DND-41 (cell line): ENCODE data around the gene SRPRB.

Experiments used
- ATAC-seq: fragments of 200-7000 bp; cut with Tn5 transposase; 3 replicates; pipeline ENCODE4 v1.9.1; 2021; ENCODE audit warnings: low read depth; ENCODE audit not compliant: insufficient read depth
- DNase-seq: peaks from one replicate; pipeline ENCODE4 v3.0.0-alpha.2; 2020
- H2AFZ ChIP-seq: 2 replicates; pipeline ENCODE4 v1.6.0; 2012; ENCODE audit warnings: low read depth, low read length
- H3K27ac ChIP-seq: 2 replicates; pipeline ENCODE4 v1.5.1; 2012; ENCODE audit warnings: low read length, inconsistent platforms
- H3K27me3 ChIP-seq: fragments of 200-600 bp; sonication (generic); 2 replicates; pipeline ENCODE4 v1.6.0; 2012; ENCODE audit warnings: low read length, mild to moderate bottlenecking, inconsistent platforms; ENCODE audit not compliant: insufficient read depth, poor library complexity
- H3K36me3 ChIP-seq: 2 replicates; pipeline ENCODE4 v1.5.1; 2012; ENCODE audit warnings: low read length, inconsistent platforms; ENCODE audit not compliant: insufficient read depth
- H3K4me1 ChIP-seq: 2 replicates; pipeline ENCODE4 v1.5.1; 2012; ENCODE audit warnings: mild to moderate bottlenecking, low read length; ENCODE audit not compliant: insufficient read depth
- H3K4me2 ChIP-seq: 2 replicates; pipeline ENCODE4 v1.6.0; 2012; ENCODE audit warnings: mild to moderate bottlenecking, moderate library complexity, low read length, inconsistent platforms; ENCODE audit not compliant: insufficient read depth
- H3K4me3 ChIP-seq, 2 experiments: fragments of 200-600 bp in 1 of 2; shearing (Covaris generic) in 1 of 2; 2 replicates each; pipeline ENCODE4 v1.5.1; 2012 to 2016; ENCODE audit warnings: inconsistent platforms in 2 of 2, low read length in 2 of 2, mild to moderate bottlenecking in 2 of 2, low read depth in 1 of 2, moderate library complexity in 1 of 2
- H3K79me2 ChIP-seq: 2 replicates; pipeline ENCODE4 v1.6.0; 2012; ENCODE audit warnings: low read length, inconsistent platforms; ENCODE audit not compliant: insufficient read depth
- H3K9ac ChIP-seq: 2 replicates; pipeline ENCODE4 v1.6.0; 2012; ENCODE audit warnings: low read depth, mild to moderate bottlenecking, inconsistent platforms, low read length, moderate library complexity
- H3K9me3 ChIP-seq: 2 replicates; pipeline ENCODE4 v1.5.1; 2012; ENCODE audit warnings: low read length, moderate library complexity, mild to moderate bottlenecking, inconsistent platforms; ENCODE audit not compliant: insufficient read depth, severe bottlenecking
- H4K20me1 ChIP-seq: 2 replicates; pipeline ENCODE4 v1.6.0; 2012; ENCODE audit warnings: low read length; ENCODE audit not compliant: insufficient read depth
- CTCF ChIP-seq: IDR thresholded peaks from 2 replicates; pipeline ENCODE4 v1.5.1; 2012; ENCODE audit warnings: borderline replicate concordance, low read length, moderate library complexity, mild to moderate bottlenecking; ENCODE audit not compliant: poor library complexity, severe bottlenecking; ENCODE audit errors: extremely low read depth
- EZH2 ChIP-seq: IDR thresholded peaks from 3 replicates; pipeline ENCODE4 v1.6.1; 2012; ENCODE audit warnings: borderline replicate concordance, low read depth, mild to moderate bottlenecking, moderate library complexity, low read length, inconsistent platforms; ENCODE audit not compliant: severe bottlenecking

The SRPRB gene

DNA sequence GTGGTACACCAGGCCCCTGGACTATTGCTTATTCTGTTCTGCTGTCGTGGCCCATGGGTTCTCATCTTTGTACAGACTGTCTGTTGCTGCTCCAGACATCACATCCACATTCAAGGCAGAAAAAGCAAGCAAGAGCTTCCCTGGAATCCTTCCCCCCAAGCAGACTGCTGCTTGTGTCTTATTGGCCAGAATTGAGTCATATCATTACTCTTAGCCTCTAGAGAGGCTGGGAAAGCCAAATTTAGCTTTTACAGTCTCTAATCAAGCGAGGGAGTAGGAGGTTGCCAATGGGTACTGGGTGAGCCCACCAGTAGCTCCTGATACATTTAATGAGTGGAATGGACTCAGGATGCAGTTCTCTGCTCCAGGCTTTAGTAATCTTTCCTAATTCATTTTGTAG, 50.7 kb downstream of the SRPRB start:
- H3K79me2 ChIP-seq, result no peaks in the 10 kb centered on the region
- H3K27me3 ChIP-seq, result peaks cover 4% of the 10 kb centered on the region
- H3K9me3 ChIP-seq, result no peaks in the 10 kb centered on the region
- no peak overlapping the region for H3K9ac ChIP-seq
- DNase-seq, result no peak
- no peak overlapping the region for H3K27ac ChIP-seq
- H3K4me2 ChIP-seq, result no peak overlapping the region
- no peak for ATAC-seq
- H3K4me1 ChIP-seq, result no peaks in the 10 kb centered on the region
- no peak overlapping the region for H3K4me3 ChIP-seq
- H2AFZ ChIP-seq, result no peak overlapping the region
- no peak for TF ChIP-seq CTCF
- TF ChIP-seq EZH2, result no peak
- H3K36me3 ChIP-seq, result no peaks in the 10 kb centered on the region
- no peaks in the 10 kb centered on the region for H4K20me1 ChIP-seq

- Histone ChIP-seq H3K4me3 (no peak overlapping the region), H3K9me3 (no peaks in the 10 kb centered on the region), H3K79me2 (no peaks in the 10 kb centered on the region), H3K27me3 (peaks cover 8% of the 10 kb centered on the region), H2AFZ (no peak overlapping the region), H3K4me1 (no peaks in the 10 kb centered on the region), H4K20me1 (no peaks in the 10 kb centered on the region), H3K36me3 (no peaks in the 10 kb centered on the region), H3K27ac (no peak overlapping the region), H3K9ac (no peak overlapping the region), H3K4me2 (no peak overlapping the region)
- ATAC-seq, result peak; percentile 57; the same call in 2 of the 3 replicates
- no peak for DNase-seq
- no peak for TF ChIP-seq CTCF
- TF ChIP-seq EZH2, result no peak
Measured at GRCh38 chr3:133857767-133858166, 52.2 kb downstream of the SRPRB start.

DNA sequence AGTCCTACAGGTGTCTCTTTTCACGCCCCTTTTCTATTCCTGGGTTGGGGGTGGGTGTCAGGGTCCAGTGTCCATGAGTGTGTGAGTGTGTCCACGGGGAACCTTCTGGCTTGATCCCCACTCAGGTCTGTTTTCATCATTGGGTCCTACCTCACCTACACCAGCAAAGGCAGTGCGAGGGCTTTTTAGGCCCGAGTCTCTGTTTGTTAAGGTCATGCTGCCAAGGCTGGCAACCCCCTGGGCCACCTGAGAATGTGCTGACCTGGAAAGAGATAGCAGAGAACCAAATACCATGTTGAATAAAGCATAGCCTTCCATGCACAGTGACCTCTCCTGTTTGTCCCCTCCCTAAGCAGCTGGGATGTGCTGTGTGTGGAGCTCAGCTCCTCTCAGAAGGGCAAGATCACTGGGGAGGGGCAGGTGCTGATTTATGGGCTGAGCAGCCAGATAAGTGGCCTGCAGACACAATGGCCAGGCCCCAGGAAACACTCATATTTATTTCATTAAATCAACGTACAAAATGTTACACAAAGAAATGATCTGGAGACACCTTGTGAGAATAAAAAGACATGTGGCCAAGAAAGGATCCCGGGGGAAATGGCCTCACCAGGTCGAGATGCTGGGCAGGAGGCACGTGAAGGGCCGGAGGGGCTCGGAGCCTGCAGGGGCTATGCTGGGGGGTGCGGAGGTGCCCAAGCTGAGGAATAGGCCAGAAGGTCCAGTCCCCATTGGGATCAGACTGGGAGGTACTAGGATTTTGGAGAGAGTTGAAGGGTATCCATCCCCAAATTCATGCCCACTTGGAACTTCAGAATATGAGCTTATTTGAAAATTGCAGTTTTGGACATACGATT, 54.0 kb downstream of the SRPRB start:
- ATAC-seq, result no peak
- H3K9ac ChIP-seq, result no peak overlapping the region
- TF ChIP-seq CTCF (no peak), EZH2 (no peak)

More for the DNA sequence above, 54.0 kb downstream of the SRPRB start:
- no peak overlapping the region for H3K27ac ChIP-seq
- no peaks in the 10 kb centered on the region for H3K79me2 ChIP-seq
- no peak overlapping the region for H3K4me3 ChIP-seq
- H3K27me3 ChIP-seq, result peaks cover 8% of the 10 kb centered on the region
- H4K20me1 ChIP-seq, result no peaks in the 10 kb centered on the region
- no peaks in the 10 kb centered on the region for H3K36me3 ChIP-seq
- no peaks in the 10 kb centered on the region for H3K9me3 ChIP-seq
- H2AFZ ChIP-seq, result no peak overlapping the region
- H3K4me1 ChIP-seq, result no peaks in the 10 kb centered on the region
- no peak for DNase-seq
- no peak overlapping the region for H3K4me2 ChIP-seq
